SK-MEL-5 (cell line): ENCODE results near the gene LRRC73. TPM values are rescaled to one million over a fixed set of nuclear protein-coding genes. Genes with fewer than 3 reads are reported as not detected.

Experiments used
- small RNA-seq, 2 experiments: library from RNA; depleted of rRNA; stranded (forward); fragments of <200 nt; gene quantifications; one replicate each; pipeline ENCODE3, GENCODE V24; 2014
- total RNA-seq: library from RNA; depleted of rRNA; stranded (reverse); fragments of >200 nt; shearing (Covaris generic); gene quantifications from 2 replicates; pipeline ENCODE4 v1.2.3, GENCODE V29; 2014; rRNA removed

LRRC73 gene
- total RNA-seq, 1 experiment from 2014 or later: 0.42 TPM

Small RNAs within 50 kb of the gene (small RNA-seq; reads per million reads assigned to genes)
- 0 reads per million in 2 experiments for gene RF00426
- gene RNU6-1113P: 0 reads per million in 2 experiments

Other genes starting within 250 kb of the LRRC73 start
- not detected in 2 replicates for gene SLC22A7, start 212.1 kb downstream of the LRRC73 start, total RNA-seq
- gene CRIP3, start 201.5 kb downstream of the LRRC73 start, total RNA-seq: not detected in 2 replicates
- gene ZNF318, start 140.7 kb downstream of the LRRC73 start, total RNA-seq: 8.6 and 9.6 TPM in 2 replicates
- 16.6 and 17.1 TPM in 2 replicates for gene ABCC10, start 82.8 kb downstream of the LRRC73 start, total RNA-seq
- 0.48 and 0.83 TPM in 2 replicates for gene DLK2, start 54.8 kb downstream of the LRRC73 start, total RNA-seq
- 12.4 and 18.2 TPM in 2 replicates for gene TJAP1, start 32.8 kb downstream of the LRRC73 start, total RNA-seq
- 156 and 160 TPM in 2 replicates for gene YIPF3, start 6.6 kb upstream of the LRRC73 start, total RNA-seq
- 45.3 and 47.5 TPM in 2 replicates for gene POLR1C, start 6.7 kb upstream of the LRRC73 start, total RNA-seq
- 51.4 and 55.3 TPM in 2 replicates for gene XPO5, start 65.7 kb upstream of the LRRC73 start, total RNA-seq
- 7.2 and 8.7 TPM in 2 replicates for gene POLH, start 65.8 kb upstream of the LRRC73 start, total RNA-seq
- 95.2 and 101 TPM in 2 replicates for gene GTPBP2, start 118.9 kb upstream of the LRRC73 start, total RNA-seq
- 161 and 166 TPM in 2 replicates for gene MAD2L1BP, start 125.5 kb upstream of the LRRC73 start, total RNA-seq
- 1.1 and 1.7 TPM in 2 replicates for gene RSPH9, start 134.7 kb upstream of the LRRC73 start, total RNA-seq
- gene MRPS18A, start 177.4 kb upstream of the LRRC73 start, total RNA-seq: 80.8 and 83.0 TPM in 2 replicates